Measurements from ENCODE around the gene NBPF6.
"Not testable (repeated sequence)": the region's sequence is repeated elsewhere in the genome, so short reads cannot be mapped to it uniquely, and the experiment has no call there.

Gene NBPF6, protein sequence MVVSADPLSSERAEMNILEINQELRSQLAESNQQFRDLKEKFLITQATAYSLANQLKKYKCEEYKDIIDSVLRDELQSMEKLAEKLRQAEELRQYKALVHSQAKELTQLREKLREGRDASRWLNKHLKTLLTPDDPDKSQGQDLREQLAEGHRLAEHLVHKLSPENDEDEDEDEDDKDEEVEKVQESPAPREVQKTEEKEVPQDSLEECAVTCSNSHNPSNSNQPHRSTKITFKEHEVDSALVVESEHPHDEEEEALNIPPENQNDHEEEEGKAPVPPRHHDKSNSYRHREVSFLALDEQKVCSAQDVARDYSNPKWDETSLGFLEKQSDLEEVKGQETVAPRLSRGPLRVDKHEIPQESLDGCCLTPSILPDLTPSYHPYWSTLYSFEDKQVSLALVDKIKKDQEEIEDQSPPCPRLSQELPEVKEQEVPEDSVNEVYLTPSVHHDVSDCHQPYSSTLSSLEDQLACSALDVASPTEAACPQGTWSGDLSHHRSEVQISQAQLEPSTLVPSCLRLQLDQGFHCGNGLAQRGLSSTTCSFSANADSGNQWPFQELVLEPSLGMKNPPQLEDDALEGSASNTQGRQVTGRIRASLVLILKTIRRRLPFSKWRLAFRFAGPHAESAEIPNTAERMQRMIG

GRCh38 chr1:108450043-108450442 lies at the start of gene NBPF6:
NBPF6 (plus strand) TSS chr1:108450343; CDS start chr1:108450602, 259 bp downstream.
- not testable (repeated sequence) for DNase-seq

DNA sequence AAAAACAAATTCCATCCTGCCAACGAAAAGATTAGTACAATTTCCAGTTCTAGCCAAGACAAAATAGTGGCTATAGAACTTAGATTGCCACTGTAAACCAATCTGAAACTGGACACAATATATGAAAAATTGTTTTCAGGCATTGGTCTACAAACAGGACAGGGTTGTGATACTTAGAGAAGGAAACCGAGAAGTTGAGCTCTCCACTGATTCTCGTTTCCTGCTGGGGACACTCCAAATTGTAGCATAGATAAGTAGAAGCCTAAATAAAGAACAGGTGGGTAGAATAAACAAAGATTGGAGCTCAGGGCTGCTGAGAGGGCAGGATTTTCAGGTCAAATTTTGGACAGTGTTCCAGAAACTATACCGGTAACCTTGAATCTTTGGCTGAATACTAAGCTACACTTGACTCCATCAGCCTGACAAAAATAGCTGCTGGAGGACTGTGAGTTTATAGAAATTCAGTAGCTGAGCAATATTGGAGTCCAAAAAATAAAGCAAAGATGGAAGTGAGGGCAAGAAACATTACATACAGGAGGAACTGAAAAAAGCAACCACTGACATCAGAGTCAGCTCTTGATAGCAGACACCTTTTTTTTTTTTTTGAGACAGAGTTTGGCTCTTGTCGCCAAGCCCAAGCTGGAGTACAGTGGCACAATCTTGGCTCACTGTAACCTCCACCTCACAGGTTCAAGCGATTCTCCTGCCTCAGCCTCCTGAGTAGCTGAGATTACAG lies 38.9 kb upstream of the NBPF6 start:
- DNase-seq: not testable (repeated sequence)

- DNase-seq: not testable (repeated sequence)
These were observed 30.0 kb upstream of the NBPF6 start for GRCh38 chr1:108420129-108420528.

DNA sequence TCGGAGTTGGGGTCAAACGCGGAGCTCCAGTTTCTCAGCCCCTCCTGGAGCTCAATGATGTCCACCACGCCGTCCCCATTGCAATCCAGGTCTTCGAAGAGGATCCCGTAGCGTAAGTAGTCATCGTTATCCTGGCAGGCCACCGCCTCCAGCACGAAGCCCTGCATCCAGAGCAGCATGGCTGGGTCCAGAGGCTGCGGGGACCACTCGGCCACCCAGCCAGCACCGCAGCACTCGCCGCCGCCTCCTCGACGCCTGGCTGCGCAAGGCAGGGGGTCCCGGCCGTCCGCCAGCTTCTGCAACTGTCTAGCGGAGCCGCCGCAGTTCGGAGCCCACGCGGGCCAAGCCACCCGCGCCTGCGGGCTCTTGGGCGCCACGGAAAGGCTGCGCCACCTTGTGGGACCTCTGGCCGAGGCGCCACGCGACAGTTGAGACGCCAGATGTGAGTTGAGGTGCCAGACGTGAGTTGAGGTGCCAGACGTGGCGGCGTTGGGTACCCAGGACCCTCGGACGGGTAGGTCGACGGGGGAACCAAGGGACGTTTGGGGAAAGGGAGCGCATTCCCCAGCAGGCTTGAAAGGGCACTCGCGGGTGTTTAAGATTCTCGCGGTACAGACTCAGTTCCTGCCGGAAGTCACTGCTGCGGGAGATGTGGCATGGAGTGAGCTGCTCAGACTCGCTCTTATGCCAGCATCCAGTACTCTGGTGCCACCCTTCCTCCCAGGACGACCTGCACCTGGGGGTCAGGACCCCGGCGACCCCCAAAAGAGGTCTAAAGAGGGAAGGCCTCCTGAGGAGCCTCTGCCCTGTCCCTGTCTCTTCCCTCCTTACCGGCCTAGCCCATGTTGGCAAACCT lies 28.9 kb upstream of the NBPF6 start:
- not testable (repeated sequence) for DNase-seq

GRCh38 chr1:108426877-108427276 lies 23.3 kb upstream of the NBPF6 start:
- not testable (repeated sequence) for DNase-seq

- not testable (repeated sequence) for DNase-seq
These were observed 18.1 kb upstream of the NBPF6 start for GRCh38 chr1:108432002-108432401.

DNA sequence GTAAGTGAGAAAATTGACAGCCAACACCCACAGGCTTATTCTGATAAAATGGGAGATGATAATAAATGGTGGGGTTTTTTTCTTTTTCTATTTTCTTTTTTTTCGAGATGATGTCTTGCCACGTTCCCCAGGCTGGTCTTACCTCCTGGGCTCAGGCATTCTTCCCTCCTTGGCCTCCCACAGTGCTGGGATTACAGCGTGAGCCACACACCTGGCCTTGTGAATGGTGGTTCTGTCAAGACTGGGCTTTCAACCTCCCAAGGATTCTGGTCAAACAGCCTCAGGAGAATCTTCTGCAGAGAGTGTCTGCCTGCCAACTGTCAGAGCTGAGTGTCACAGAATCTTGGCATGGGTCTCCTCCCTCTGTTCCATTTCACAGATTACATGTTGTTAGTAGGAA lies 16.7 kb upstream of the NBPF6 start:
- DNase-seq: not testable (repeated sequence)

- not testable (repeated sequence) for DNase-seq
These were observed 11.6 kb upstream of the NBPF6 start for GRCh38 chr1:108438536-108438935.

DNA sequence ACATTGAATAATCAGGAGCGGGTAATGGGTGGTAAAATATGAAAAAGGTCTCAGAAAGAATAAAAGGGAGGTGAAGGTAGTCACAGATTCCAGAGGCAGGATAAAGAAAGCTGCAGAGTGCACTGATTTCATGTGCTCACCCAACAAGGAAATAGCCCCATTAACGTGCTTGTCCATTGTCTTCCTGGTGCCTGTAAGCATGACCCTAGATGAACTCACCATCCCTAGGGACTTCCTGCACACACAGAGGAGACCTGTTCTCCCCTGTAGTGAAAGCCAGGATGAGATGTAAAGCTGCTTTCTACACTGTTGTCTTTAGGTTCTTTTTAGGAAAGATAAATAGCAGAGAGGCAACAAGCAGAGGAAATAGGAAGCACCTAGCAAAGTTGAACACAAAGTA lies 4.4 kb downstream of the NBPF6 start:
- not testable (repeated sequence) for DNase-seq

DNA sequence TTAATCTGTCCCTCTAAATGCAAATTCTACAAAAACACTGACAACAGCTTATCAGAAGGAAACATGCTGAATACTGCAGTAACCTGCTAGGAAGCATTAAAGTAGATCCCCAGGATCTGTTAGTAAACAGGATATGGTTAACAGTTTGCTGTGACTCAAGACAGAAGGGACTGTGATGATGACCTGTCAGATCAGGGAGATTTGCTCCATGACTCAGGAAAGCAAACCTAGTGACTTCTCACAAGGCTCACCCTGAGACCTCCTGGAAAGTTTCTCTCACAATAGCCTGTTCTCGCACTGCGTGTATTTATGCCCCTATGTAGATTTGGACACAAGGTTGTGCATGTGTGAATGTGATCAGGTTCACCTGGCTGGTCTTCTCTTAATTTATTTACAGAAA lies 8.5 kb downstream of the NBPF6 start:
- DNase-seq: not testable (repeated sequence)

- not testable (repeated sequence) for DNase-seq
These were observed 11.6 kb downstream of the NBPF6 start for GRCh38 chr1:108461758-108462157.

GRCh38 chr1:108463962-108464361 lies 13.8 kb downstream of the NBPF6 start:
- DNase-seq: not testable (repeated sequence)

DNA sequence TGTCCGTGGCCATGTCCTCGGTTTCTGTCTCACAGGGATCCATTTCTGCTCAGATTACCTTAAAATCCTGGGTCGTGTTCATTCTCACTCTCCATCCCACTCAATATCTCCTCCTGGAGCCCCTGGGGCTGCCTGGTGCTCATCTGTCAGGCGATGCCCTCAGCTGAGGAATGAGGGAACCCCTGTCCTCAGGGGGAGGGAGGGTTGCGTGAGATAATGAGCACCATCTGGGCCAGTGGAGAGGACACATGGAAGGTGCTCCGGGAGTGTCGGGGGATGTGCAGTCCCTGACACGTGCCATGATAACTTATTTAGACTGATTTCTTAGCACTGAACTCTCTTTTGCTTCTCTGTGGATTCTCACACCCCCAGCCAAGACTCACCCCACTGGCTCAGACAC lies 16.0 kb downstream of the NBPF6 start:
- not testable (repeated sequence) for DNase-seq

- not testable (repeated sequence) for DNase-seq
These were observed 17.0 kb downstream of the NBPF6 start for GRCh38 chr1:108467155-108467554.

GRCh38 chr1:108470750-108471149 lies 20.6 kb downstream of the NBPF6 start:
- DNase-seq: not testable (repeated sequence)

GRCh38 chr1:108474516-108474915 lies 24.4 kb downstream of the NBPF6 start:
- not testable (repeated sequence) for DNase-seq

GRCh38 chr1:108478429-108479015 lies 28.4 kb downstream of the NBPF6 start:
- no peak for DNase-seq

DNA sequence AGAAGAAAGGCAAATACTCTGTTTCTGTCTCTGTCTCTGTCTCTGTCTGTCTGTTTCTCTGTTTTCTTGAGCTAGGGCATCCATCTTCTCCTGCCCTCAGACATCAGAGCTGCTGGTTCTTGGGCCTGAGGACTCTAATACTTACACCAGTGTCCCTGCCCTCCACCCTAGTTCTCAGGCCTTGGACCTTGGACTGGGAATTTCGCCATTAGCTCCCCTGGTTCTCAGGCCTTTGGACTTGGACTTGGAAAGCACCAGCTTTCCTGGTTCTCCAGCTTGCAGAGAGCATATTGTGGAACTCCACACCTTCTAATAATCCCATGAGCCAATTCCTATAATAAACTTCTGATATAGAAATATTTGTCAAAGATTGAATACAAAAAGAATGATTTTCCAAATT lies 32.6 kb downstream of the NBPF6 start:
- no peak for DNase-seq

DNA sequence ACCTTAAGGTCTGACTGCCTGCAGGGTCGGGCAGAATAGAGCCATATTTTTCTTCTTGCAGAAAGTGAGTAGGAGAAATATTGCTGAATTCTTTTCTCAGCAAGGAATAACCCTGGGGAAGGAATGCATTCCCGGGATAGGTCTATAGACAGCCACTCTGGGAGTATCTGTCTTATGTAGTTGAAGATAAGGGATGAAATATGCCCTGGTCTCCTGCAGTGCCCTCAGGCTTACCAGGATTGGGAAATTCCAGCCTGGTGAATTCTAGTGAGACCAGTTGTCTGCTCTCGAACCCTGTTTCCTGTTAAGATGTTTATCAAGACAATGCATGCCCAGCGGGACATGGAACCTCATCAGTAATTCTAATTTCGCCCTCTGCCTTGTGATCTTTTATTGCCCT lies 35.8 kb downstream of the NBPF6 start:
- DNase-seq: not testable (repeated sequence)

- not testable (repeated sequence) for DNase-seq
These were observed 36.6 kb downstream of the NBPF6 start for GRCh38 chr1:108486707-108487106.

DNA sequence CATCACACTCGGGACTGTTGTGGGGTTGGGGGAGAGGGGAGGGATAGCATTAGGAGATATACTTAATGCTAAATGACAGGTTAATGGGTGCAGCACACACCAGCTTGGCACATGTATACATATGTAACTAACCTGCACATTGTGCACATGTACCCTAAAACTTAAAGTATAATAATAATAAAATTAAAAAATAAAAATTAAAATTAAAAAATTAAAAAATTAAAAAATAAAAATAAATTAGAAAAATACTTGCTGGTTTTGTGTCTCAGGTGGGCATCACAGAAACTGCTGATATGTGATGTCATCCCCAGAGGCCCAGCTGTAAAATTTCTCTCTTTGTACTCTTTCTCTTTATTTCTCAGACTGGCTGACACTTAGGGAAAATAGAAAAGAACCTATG lies 44.9 kb downstream of the NBPF6 start:
- not testable (repeated sequence) for DNase-seq

DNA sequence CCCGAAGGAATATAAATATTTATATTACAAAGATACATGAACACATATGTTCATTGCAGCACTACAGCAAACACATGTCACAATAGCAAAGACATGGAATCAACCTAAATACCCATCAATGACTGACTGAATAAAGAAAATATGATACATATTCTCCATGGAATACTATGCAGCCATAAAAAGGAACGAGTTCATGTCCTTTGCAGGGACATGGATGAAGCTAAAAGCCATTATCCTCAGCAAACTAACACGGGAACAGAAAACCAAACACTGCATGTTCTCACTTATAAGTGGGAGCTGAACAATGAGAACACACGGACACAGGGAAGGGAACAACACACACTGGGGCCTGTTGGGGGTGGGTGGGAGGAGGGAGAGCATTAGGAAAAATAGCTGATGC lies 46.7 kb downstream of the NBPF6 start:
- DNase-seq: not testable (repeated sequence)
